Hematopoietic multipotent progenitor cell treated with erythropoietin and hydrocortisone succinate and interleukin-3 and kit ligand, for 17 days (in vitro differentiated cells): Measurements from ENCODE around the gene KCNQ1.

Experiments
- DNase-seq: peaks from one replicate; pipeline ENCODE4 v3.0.0-alpha.2; 2015; ENCODE audit warnings: low spot score

KCNQ1 gene

DNA sequence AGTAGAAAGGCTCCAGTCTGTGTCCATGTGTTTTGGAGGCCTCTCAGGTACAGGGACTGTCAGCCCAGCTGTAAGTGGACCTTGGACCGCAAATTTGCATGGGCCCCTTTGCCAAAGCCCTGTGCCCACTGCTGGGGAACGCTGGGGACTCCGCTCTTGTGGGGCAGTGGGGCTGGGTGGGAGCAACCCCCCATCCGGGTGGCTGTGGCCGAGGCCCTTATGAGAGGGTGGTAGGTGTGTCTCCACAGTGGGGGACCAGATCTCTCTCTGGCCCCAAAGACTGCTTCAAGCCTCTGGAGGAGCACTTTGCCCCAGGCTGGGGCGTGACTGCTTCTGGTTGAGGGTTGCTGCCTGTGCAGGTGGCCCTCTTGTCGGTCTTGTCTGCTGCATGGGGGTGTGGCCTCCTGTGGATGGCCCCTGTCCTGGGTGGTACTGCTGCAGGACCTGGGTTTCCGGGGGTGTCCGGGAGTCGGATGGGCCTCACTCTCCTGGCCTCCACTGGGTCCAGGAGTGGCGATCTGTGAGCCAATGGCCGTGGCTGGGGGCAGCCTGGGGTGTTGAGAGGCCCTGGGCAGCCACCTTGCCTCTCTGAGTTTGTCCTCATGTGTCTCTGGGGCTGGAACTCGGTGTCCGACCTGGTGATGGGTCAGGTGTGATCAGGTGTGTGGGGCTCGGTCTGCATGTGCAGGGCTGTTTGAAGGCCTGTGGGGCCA, 15.9 kb downstream of the KCNQ1 start:
- no peak for DNase-seq

DNA sequence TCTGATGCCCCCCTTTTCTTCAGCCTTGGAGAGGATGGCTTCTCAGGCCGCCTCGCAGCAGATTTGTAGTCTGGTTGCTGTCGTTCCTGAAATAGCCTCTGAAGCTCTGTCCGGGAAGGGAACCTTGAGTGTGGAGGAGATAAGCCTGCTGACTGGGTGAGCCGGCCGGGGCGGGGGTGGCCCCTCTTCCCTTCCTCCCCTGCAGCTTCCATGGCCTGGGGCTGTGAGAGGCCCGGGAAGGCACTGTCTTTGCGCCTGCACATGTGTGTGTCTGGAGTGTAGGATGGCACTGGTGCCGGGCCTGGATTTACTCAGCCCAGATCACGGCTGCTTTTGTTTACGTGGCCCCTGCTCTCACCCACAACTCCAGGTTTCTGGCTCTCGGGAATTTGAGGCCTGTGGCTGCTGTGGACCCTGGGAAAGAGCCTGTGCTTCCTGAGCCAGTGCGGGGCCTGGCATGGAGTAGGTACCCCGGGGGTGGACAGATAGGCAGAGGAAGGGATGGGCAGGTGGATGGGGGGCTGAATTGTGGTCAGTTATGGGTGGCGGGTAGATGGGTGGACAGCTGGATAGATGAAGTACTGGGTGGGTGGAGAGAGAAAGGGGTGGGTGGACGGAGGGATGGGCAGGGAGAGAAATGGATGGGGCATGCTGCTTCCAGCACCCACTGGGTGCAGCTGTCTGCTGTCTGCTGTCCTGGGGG, 16.6 kb downstream of the KCNQ1 start:
- no peak for DNase-seq

GRCh38 chr11:2461956-2462542, 17.2 kb downstream of the KCNQ1 start:
- no peak for DNase-seq

- DNase-seq = no peak
Observed at GRCh38 chr11:2462543-2462985, 17.8 kb downstream of the KCNQ1 start.

- DNase-seq = peak; percentile 21
Observed at GRCh38 chr11:2462986-2463765, 18.4 kb downstream of the KCNQ1 start.

DNA sequence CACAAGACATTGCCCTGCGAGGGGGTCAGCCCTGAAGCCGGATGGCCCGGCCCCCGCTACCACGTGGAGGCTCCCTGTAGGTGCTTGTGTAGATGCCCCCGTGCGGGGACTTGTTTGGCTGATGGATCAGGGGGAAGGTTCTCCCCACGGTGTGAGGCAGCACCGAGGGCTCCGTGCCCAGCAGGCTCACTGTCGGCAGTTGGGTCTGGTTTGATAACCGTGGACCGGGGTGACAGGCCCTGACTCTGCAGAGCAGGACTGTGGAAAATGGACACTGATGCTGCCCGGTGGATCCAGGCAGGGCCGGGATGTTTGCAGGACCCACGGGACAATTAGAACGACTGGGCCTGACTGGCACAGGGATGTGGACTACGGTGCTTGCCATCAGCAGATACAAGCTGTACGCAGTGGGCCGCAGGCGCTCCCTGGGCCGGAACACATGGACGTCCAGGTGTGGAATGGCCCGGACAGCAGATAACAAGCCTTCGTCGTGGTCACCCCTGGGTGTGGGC, 19.0 kb downstream of the KCNQ1 start:
- DNase-seq = no peak

- DNase-seq = no peak
Observed at GRCh38 chr11:2464451-2465165, 19.8 kb downstream of the KCNQ1 start.

DNA sequence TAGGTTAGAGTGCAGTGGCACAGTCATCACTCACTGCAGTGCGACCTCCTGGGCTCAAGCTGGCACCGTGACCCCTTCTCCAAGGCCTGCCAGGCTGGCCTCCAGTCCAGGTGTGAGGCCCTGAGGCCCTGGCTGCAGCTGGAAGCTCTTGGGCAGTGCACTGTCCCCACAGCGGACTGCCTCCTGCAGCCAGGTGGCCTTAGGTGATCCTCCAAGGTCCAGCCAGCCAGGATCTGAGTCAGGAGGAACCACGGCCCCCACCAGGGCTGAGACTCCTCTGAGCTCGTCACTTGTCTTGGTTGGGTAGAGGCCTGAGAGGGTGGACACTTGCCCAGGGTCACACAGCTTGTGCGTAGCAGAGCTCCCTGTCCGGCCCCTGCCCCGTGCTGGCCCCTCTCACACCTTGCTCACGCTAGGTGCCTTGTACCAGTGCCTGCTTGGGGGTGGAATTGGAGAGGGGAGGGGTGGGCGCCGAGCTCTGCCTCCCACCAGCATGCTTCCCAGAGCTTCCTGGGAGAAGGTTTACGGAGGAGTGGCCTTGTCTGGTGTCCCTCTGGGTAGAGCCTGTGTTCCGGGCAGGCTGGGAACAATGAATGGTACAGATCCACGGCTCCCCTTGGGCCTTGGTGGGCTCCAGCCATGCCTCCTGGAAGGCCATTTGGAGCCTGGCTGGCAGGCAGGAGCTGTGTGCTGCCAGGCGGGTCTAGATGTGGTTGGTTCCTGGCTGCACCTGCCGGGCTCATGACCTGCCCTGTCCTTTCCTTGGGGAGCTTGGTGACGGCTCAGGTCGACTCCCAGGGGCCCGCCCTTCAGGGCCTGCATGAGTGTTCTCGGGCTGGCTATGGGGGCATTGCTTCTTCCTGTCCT, 20.6 kb downstream of the KCNQ1 start:
- no peak for DNase-seq

GRCh38 chr11:2466069-2466801, 21.4 kb downstream of the KCNQ1 start:
- no peak for DNase-seq

DNA sequence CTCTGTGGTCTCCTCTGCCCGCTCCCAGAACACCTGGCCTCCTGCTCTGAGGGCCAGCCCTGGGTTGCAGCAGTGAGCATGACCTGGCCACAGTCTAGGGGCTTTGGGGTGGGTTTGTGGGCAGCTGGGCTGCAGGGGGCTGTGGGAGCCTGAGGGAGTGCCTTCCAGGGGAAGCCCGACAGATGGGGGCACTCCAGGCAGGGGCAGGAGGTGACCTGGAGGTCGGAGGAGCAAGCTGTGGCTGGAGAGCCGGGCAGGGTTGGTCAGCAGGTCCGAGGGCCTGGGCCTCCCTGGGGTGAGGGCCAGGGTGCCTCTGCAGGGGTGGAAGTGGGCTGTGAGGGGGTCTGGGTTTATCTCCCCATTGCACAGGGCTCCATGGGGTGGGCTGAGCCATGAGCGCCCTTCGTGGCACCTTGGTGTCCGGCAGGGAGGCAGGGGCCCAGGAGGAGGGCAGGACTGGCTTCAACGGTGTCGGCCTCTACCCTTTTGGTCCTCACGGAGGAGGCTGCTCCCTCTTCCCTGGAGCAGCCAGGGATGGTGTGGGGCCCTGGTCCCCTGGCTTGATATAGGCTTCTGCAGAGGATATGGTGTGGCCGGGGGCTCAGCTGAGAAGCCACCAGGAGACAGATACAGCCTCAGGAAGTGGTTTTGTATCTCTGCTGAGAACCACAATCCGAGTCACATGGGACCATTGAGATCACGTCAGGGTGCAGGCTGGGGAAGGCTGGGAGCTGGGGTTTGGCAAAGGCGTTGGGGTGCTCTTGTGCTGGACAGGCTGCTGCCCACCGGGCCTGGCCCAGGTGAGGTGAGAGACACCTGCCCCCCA, 22.3 kb downstream of the KCNQ1 start:
- DNase-seq = no peak

DNA sequence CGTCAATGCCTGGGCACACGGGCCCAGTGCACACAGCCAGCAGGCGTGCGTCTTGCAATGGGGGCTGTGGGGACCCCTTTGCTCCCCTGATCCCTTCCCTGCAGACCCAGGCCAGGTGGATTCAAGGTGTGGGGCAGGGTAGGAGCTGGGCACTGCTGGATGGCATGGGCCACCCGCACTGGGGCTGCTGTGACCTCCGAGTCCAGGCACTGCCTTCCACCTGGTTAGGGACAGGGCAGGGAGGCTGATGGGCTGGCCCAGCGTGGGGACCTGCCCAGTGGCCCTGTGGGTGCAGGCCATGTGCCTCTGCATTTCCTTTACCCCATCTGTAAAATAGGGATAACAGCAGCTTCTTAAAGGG, 22.9 kb downstream of the KCNQ1 start:
- DNase-seq = no peak

DNA sequence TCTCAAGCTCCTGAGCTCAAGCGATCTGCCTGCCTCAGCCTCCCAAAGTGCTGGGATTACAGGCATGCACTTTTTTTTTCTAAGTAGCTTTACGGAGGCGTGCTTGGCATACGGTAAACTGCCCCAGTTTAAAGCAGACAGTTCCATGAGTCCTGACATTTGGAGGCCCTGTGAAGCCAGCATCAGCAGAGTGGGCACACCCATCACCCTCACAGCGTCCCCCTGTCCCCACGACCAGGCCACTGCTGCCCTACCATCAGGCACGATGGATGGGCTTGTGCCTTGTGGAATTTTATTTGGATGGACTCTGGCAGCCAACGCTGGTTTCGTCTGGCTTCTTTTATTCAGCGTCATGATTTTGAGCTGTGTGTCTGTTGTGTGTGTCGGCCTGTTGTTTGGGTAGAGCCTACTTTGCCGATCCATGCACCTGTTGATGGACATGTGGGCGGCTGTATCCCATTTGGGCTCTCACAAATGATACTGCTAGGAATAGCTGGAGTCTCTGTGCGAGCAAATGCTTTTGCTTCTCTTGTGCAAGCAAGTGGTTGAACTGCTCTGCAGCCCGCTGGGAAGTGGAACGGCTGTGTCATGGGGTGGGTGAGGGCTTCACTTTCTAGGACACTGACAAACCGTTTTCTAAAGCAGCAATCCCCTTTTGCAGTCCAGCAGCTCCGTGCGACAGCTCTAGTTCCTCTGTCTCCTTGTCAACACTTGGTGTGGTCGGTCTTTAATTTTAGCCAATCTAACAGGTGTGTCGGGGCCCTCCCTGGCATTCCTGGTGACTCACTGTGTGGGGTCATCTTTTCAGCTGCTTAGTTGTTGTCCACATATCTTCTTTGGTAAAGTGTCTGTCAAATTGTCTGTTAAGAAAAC, 23.8 kb downstream of the KCNQ1 start:
- DNase-seq = no peak

- no peak for DNase-seq
Observed at GRCh38 chr11:2470495-2470894, 25.7 kb downstream of the KCNQ1 start.

- no peak for DNase-seq
Observed at GRCh38 chr11:2471048-2471803, 26.4 kb downstream of the KCNQ1 start.

- no peak for DNase-seq
Observed at GRCh38 chr11:2471804-2472096, 26.9 kb downstream of the KCNQ1 start.

- no peak for DNase-seq
Observed at GRCh38 chr11:2472428-2473186, 27.8 kb downstream of the KCNQ1 start.
